H1 (cell line): ENCODE results near the gene CDH12. TPM values are rescaled to one million over a fixed set of nuclear protein-coding genes. Genes with fewer than 3 reads are reported as not detected.

Experiments
- CTCF ChIA-PET: fragments of 300-600 bp; sonication (Branson Sonifier 250); formaldehyde crosslinking; loops from one replicate; lab custom pipeline; 2021; ENCODE audit not compliant: partially characterized antibody; lab: Charles Lee
- POLR2A ChIA-PET: fragments of 300-600 bp; sonication (Branson Sonifier 250); formaldehyde crosslinking; loops from one replicate; lab custom pipeline; 2021; ENCODE audit warnings: inconsistent platforms; ENCODE audit not compliant: partially characterized antibody; lab: Charles Lee
- DNase-seq, 2 experiments: peaks; one replicate each; pipeline versions ENCODE4 v3.0.0 to v3.0.0-alpha.2; 2010 to 2022; ENCODE audit warnings: low spot score in 2 of 2, low read depth in 1 of 2, mixed read lengths in 1 of 2
- FAIRE-seq: peaks from 2 replicates; lab custom pipeline; 2011; peaks lifted over from hg19 to GRCh38; lab: Jason Lieb, UNC
- H2AFZ ChIP-seq: 2 replicates; pipeline ENCODE4 v1.8.1; 2012; ENCODE audit warnings: low read length, inconsistent platforms
- H2AK5ac ChIP-seq: 2 replicates; pipeline ENCODE4 v1.6.1; 2013; ENCODE audit warnings: low read depth, low read length
- H2BK120ac ChIP-seq: replicated peaks from 2 replicates; pipeline ENCODE3; 2013; ENCODE audit warnings: low read depth, low read length, inconsistent platforms
- H2BK12ac ChIP-seq: 2 replicates; pipeline ENCODE4 v1.6.1; 2013; ENCODE audit warnings: low read depth, low read length
- H2BK15ac ChIP-seq: 2 replicates; pipeline ENCODE4 v1.6.1; 2013; ENCODE audit warnings: low read length
- H2BK20ac ChIP-seq: 2 replicates; pipeline ENCODE4 v1.6.1; 2013; ENCODE audit warnings: low read length
- H2BK5ac ChIP-seq: 2 replicates; pipeline ENCODE4 v1.6.1; 2013; ENCODE audit warnings: low read depth, low read length
- H3K14ac ChIP-seq: 2 replicates; pipeline ENCODE4 v1.6.1; 2013; ENCODE audit warnings: inconsistent platforms; ENCODE audit not compliant: insufficient read length
- H3K18ac ChIP-seq: 2 replicates; pipeline ENCODE4 v1.6.1; 2013; ENCODE audit warnings: low read length; ENCODE audit errors: extremely low read depth
- H3K23ac ChIP-seq: 2 replicates; pipeline ENCODE4 v1.6.1; 2013; ENCODE audit warnings: inconsistent platforms; ENCODE audit not compliant: insufficient read length
- H3K23me2 ChIP-seq: 2 replicates; pipeline ENCODE4 v1.6.1; 2013; ENCODE audit warnings: low read depth, low read length
- H3K27ac ChIP-seq: 2 replicates; pipeline ENCODE4 v1.6.1; 2011; ENCODE audit warnings: low read depth, low read length, inconsistent platforms
- H3K27me3 ChIP-seq, 4 experiments: replicated peaks in 1 of 4; 1 replicate in 1 of 4; 2 replicates in 3 of 4; pipeline versions ENCODE4 v1.6.1 to v1.8.1; 2011 to 2013; ENCODE audit warnings: low read length in 3 of 4, mild to moderate bottlenecking in 3 of 4, inconsistent platforms in 2 of 4, mixed read lengths in 2 of 4, moderate library complexity in 1 of 4; ENCODE audit not compliant: control insufficient read depth in 3 of 4, insufficient read depth in 3 of 4; ENCODE audit errors: extremely low read depth in 1 of 4
- H3K36me3 ChIP-seq, 4 experiments: 2 replicates each; pipeline versions ENCODE4 v1.6.1 to v1.8.1; 2011 to 2013; ENCODE audit warnings: mild to moderate bottlenecking in 4 of 4, low read length in 3 of 4, moderate library complexity in 2 of 4, control low read depth in 1 of 4, inconsistent platforms in 1 of 4; ENCODE audit not compliant: insufficient read depth in 4 of 4, control insufficient read depth in 2 of 4
- H3K4ac ChIP-seq: replicated peaks from 2 replicates; pipeline ENCODE3; 2013; ENCODE audit warnings: low read length, low read depth, mixed read lengths, inconsistent platforms; ENCODE audit not compliant: insufficient read length
- H3K4me1 ChIP-seq, 4 experiments: replicated peaks in 1 of 4; 1 replicate in 1 of 4; 2 replicates in 3 of 4; pipeline versions ENCODE4 v1.6.1 to v1.8.1; 2011 to 2013; ENCODE audit warnings: low read length in 3 of 4, inconsistent platforms in 2 of 4, mixed read lengths in 1 of 4; ENCODE audit not compliant: insufficient read depth in 4 of 4, control insufficient read depth in 3 of 4
- H3K4me2 ChIP-seq, 2 experiments: 2 replicates each; pipeline versions ENCODE4 v1.6.1 to v1.8.1; 2011 to 2013; ENCODE audit warnings: low read depth in 2 of 2, low read length in 2 of 2, control low read depth in 1 of 2, inconsistent platforms in 1 of 2, mild to moderate bottlenecking in 1 of 2; ENCODE audit not compliant: insufficient read depth in 1 of 2
- H3K4me3 ChIP-seq, 4 experiments: fragments of 200-600, 300-600 bp in 1 of 4; sonication (generic), shearing (Covaris generic), sonication (Bioruptor Twin) in 1 of 4; 2 replicates each; pipeline versions ENCODE4 v1.5.1 to v1.8.1; 2011 to 2016; ENCODE audit warnings: low read length in 4 of 4, low read depth in 3 of 4, control low read depth in 2 of 4, inconsistent platforms in 2 of 4, mild to moderate bottlenecking in 2 of 4, mixed read lengths in 1 of 4, moderate library complexity in 1 of 4; ENCODE audit not compliant: insufficient read depth in 2 of 4; ENCODE audit errors: extremely low read depth in 1 of 4
- H3K56ac ChIP-seq: replicated peaks from 2 replicates; pipeline ENCODE3; 2013; ENCODE audit warnings: low read depth, mild to moderate bottlenecking, mixed read lengths, low read length, inconsistent platforms; ENCODE audit not compliant: insufficient read length
- H3K79me1 ChIP-seq: 2 replicates; pipeline ENCODE4 v1.6.1; 2013; ENCODE audit warnings: low read depth, low read length, control low read depth
- H3K79me2 ChIP-seq, 2 experiments: 2 replicates each; pipeline versions ENCODE4 v1.6.1 to v1.8.1; 2012 to 2013; ENCODE audit warnings: low read length in 2 of 2, mild to moderate bottlenecking in 2 of 2, inconsistent platforms in 1 of 2; ENCODE audit not compliant: insufficient read depth in 2 of 2, control insufficient read depth in 1 of 2
- H3K9ac ChIP-seq, 4 experiments: replicated peaks in 1 of 4; 1 replicate in 1 of 4; 2 replicates in 3 of 4; pipeline versions ENCODE4 v1.6.1 to v1.8.1; 2011 to 2013; ENCODE audit warnings: low read depth in 3 of 4, low read length in 3 of 4, control low read depth in 2 of 4, mild to moderate bottlenecking in 2 of 4, moderate library complexity in 2 of 4, inconsistent platforms in 1 of 4; ENCODE audit errors: extremely low read depth in 1 of 4
- H3K9me3 ChIP-seq, 2 experiments: 2 replicates each; pipeline versions ENCODE4 v1.6.1 to v1.8.1; 2012 to 2013; ENCODE audit warnings: mild to moderate bottlenecking in 2 of 2, moderate library complexity in 2 of 2, control low read depth in 1 of 2, inconsistent platforms in 1 of 2, low read depth in 1 of 2, low read length in 1 of 2, mixed read lengths in 1 of 2; ENCODE audit not compliant: insufficient read depth in 2 of 2
- H4K20me1 ChIP-seq, 2 experiments: replicated peaks in 1 of 2; 2 replicates each; pipeline versions ENCODE3 to v1.8.1; 2011 to 2013; ENCODE audit warnings: inconsistent platforms in 2 of 2, low read length in 2 of 2, mild to moderate bottlenecking in 1 of 2; ENCODE audit not compliant: insufficient read depth in 2 of 2, control insufficient read depth in 1 of 2
- H4K5ac ChIP-seq: 2 replicates; pipeline ENCODE4 v1.6.1; 2013; ENCODE audit warnings: low read length, low read depth, mixed read lengths, inconsistent platforms; ENCODE audit not compliant: insufficient read length
- H4K8ac ChIP-seq: 2 replicates; pipeline ENCODE4 v1.8.0; 2013; ENCODE audit warnings: mild to moderate bottlenecking, moderate library complexity, low read length, inconsistent platforms; ENCODE audit not compliant: insufficient read depth; ENCODE audit errors: extremely low read depth
- H4K91ac ChIP-seq: replicated peaks from 2 replicates; pipeline ENCODE3; 2013; ENCODE audit warnings: low read length, mixed read lengths, inconsistent platforms; ENCODE audit not compliant: insufficient read length
- BACH1 ChIP-seq: IDR thresholded peaks from 2 replicates; pipeline ENCODE4 v1.6.1; 2012; ENCODE audit warnings: low read length, improper control_type of control experiment
- BCL11A ChIP-seq, 2 experiments: IDR thresholded peaks; one replicate each; pipeline ENCODE4 v1.6.1; 2011; ENCODE audit warnings: low read depth in 2 of 2, low read length in 2 of 2, mild to moderate bottlenecking in 2 of 2
- CEBPB ChIP-seq: IDR thresholded peaks from 2 replicates; pipeline ENCODE4 v1.6.1; 2012; ENCODE audit warnings: low read depth, low read length
- HDAC6 ChIP-seq: IDR thresholded peaks from one replicate; pipeline ENCODE4 v1.7.1; 2012; ENCODE audit warnings: low read depth, mild to moderate bottlenecking, inconsistent platforms, low read length, moderate library complexity
- NANOG ChIP-seq: IDR thresholded peaks from 2 replicates; pipeline ENCODE4 v1.6.1; 2011; ENCODE audit warnings: low read length, low read depth, mild to moderate bottlenecking, inconsistent platforms; ENCODE audit not compliant: insufficient read depth, poor library complexity, severe bottlenecking
- POLR2A ChIP-seq, 2 experiments: IDR thresholded peaks; 1 replicate in 1 of 2; 2 replicates in 1 of 2; pipeline ENCODE4 v1.6.1; 2011; ENCODE audit warnings: low read depth in 2 of 2, low read length in 2 of 2, mild to moderate bottlenecking in 2 of 2; ENCODE audit errors: control extremely low read depth in 1 of 2
- RFX5 ChIP-seq: IDR thresholded peaks from 2 replicates; pipeline ENCODE4 v1.6.1; 2011; ENCODE audit warnings: low read depth, low read length, improper control_type of control experiment, borderline replicate concordance
- SRF ChIP-seq: IDR thresholded peaks from 2 replicates; pipeline ENCODE4 v1.6.1; 2011; ENCODE audit warnings: mild to moderate bottlenecking, low read depth, low read length, moderate library complexity
- YY1 ChIP-seq: IDR thresholded peaks from 2 replicates; pipeline ENCODE4 v1.6.1; 2011; ENCODE audit warnings: low read depth, mild to moderate bottlenecking, low read length
- WGBS, 2 experiments: shearing (Covaris generic) in 1 of 2; methylation state at CpG; one replicate each; pipeline versions ENCODE4 v1.1.6 to v1.1.7; 2013 to 2015; ENCODE audit warnings: low lambda C conversion rate in 2 of 2, mixed read lengths in 2 of 2, inconsistent platforms in 1 of 2, low coverage in 1 of 2, missing lambda C conversion rate in 1 of 2; ENCODE audit not compliant: insufficient replicate concordance in 2 of 2, insufficient coverage in 1 of 2, insufficient read length in 1 of 2; ENCODE audit errors: extremely low coverage in 1 of 2, missing lambda C conversion rate in 1 of 2; 5-methylcytosine and 5-hydroxymethylcytosine counted together
- polyA plus RNA-seq, 7 experiments: library from polyadenylated mRNA; depleted of rRNA in 3 of 7; stranded (reverse) in 5 of 7; unstranded in 2 of 7; fragments of >200 nt in 5 of 7; fragments of 200-250 nt in 2 of 7; gene quantifications; 1 replicate in 5 of 7; 2 replicates in 1 of 7; 4 replicates in 1 of 7; pipeline versions ENCODE4 v1.2.1 to v1.2.3, GENCODE V29; 2011 to 2013; ENCODE audit warnings: missing spikeins in 2 of 7, mixed read lengths in 2 of 7
- total RNA-seq: library from RNA; stranded (reverse); fragmentation: NEBNext Ultra II Directional; extraction: Animal tissue kit (Norgen Biotek cat#: 25700); gene quantifications from 2 replicates; pipeline ENCODE4 v1.2.1, GENCODE V29; 2021
- TF ChIP-seq, protein P1 (sequence below), 3 experiments: IDR thresholded peaks; 1 replicate in 2 of 3; 2 replicates in 1 of 3; pipeline versions ENCODE4 v1.5.1 to v1.6.1; 2011; ENCODE audit warnings: low read length in 3 of 3, mild to moderate bottlenecking in 3 of 3, inconsistent platforms in 2 of 3, low read depth in 1 of 3, moderate library complexity in 1 of 3; ENCODE audit not compliant: insufficient read depth in 1 of 3; ENCODE audit errors: control extremely low read depth in 1 of 3
- TF ChIP-seq, protein P2 (sequence below): IDR thresholded peaks from 2 replicates; pipeline ENCODE4 v1.6.1; 2011; ENCODE audit warnings: low read depth, mild to moderate bottlenecking, low read length; ENCODE audit not compliant: insufficient read depth

The CDH12 gene
- total and polyA plus RNA-seq, 2 of the 8 experiments (the other 6 are each of a cell fraction or from before 2014, with no cell fraction given) = 0.03 TPM; not detected in 1

DNA sequence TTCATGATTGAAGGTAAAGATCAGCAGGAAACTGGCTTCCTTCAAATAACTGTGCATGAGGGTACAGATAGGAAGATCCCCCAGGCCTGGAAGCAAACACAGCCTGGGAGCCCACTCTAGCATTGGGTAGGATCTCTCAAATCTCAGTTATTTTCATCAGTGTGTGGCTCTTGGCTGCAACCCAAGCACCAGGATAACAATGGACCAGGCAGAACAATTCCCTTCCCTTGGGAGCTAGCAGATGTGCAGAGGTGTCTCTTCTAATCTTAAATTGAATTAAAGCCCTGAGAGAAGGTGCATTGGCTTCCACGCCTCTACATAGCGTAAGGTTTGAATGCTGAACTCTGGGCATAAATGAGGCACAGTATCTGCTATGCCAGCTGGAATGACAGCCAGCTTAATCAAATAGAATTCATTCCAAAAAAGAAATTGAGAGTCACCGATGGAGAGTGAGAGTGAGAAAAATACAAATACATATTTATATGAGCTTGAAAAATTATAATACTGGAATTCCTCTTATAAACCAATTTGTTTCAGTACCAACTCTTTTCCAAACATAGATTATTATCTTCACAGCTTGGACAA lies 957.3 kb downstream of the CDH12 start:
- Histone ChIP-seq H3K23me2 (no peaks in the 10 kb centered on the region), H3K9me3 (no peaks in the 10 kb centered on the region), H3K79me1 (no peaks in the 10 kb centered on the region), H4K91ac (no peak overlapping the region), H3K27ac (no peak overlapping the region), H3K14ac (no peak overlapping the region), H4K20me1 (no peaks in the 10 kb centered on the region), H3K4me3 (no peak overlapping the region), H4K5ac (no peak overlapping the region), H4K8ac (0 out of 2 replicates have a peak overlapping the region, but pooled peaks have one; percentile 6), H3K56ac (no peak overlapping the region), H2BK15ac (no peak overlapping the region), H3K9ac (no peak overlapping the region), H3K4me2 (no peak overlapping the region), H2AK5ac (no peak overlapping the region), H3K4ac (no peak overlapping the region), H2BK5ac (no peak overlapping the region), H3K79me2 (no peaks in the 10 kb centered on the region), H2AFZ (peak overlapping the region; percentile 50; the same call in 1 of the 2 replicates), H3K23ac (no peak overlapping the region), H2BK20ac (no peak overlapping the region), H2BK120ac (no peak overlapping the region), H3K36me3 (no peaks in the 10 kb centered on the region), H2BK12ac (no peak overlapping the region), H3K18ac (no peak overlapping the region), H3K4me1 (no peaks in the 10 kb centered on the region), H3K27me3 (no peaks in the 10 kb centered on the region)
- ChIA-PET CTCF (interaction anchor here (0.6 to 3.2 kb wide), 4 partner anchors 23 to 1914 kb away, joined by 3 to 12 read pairs (median 4); no protein-coding TSS in a partner anchor), POLR2A (no interaction called here)
- DNase-seq = no peak
- FAIRE-seq = no peak
- 33% methylated on average over 3 of the region's 3 CpGs; no CpG with 5 or more reads in 1 of the 2 experiments for WGBS, 2 experiments
- TF ChIP-seq POLR2A (IDR thresholded peaks at IDR 0.05; ENCODE audit: control extremely low read depth in 1 of 2, low read depth in 2 of 2, low read length in 2 of 2) (no peak), YY1 (no peak), CEBPB (no peak), BACH1 (no peak), RFX5 (no peak), NANOG (no peak), BCL11A (IDR thresholded peaks at IDR 0.05; ENCODE audit: low read depth in 2 of 2, low read length in 2 of 2) (no peak), SRF (no peak), HDAC6 (no peak)
- TF ChIP-seq, protein P1, sequence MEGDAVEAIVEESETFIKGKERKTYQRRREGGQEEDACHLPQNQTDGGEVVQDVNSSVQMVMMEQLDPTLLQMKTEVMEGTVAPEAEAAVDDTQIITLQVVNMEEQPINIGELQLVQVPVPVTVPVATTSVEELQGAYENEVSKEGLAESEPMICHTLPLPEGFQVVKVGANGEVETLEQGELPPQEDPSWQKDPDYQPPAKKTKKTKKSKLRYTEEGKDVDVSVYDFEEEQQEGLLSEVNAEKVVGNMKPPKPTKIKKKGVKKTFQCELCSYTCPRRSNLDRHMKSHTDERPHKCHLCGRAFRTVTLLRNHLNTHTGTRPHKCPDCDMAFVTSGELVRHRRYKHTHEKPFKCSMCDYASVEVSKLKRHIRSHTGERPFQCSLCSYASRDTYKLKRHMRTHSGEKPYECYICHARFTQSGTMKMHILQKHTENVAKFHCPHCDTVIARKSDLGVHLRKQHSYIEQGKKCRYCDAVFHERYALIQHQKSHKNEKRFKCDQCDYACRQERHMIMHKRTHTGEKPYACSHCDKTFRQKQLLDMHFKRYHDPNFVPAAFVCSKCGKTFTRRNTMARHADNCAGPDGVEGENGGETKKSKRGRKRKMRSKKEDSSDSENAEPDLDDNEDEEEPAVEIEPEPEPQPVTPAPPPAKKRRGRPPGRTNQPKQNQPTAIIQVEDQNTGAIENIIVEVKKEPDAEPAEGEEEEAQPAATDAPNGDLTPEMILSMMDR (IDR thresholded peaks at IDR 0.05; ENCODE audit: control extremely low read depth in 1 of 3, insufficient read depth in 1 of 3, low read depth in 1 of 3, low read length in 3 of 3) = no peak
- TF ChIP-seq, protein P2, sequence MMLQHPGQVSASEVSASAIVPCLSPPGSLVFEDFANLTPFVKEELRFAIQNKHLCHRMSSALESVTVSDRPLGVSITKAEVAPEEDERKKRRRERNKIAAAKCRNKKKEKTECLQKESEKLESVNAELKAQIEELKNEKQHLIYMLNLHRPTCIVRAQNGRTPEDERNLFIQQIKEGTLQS = no peak
